Esophagus (tissue), 2 donors: ENCODE measurements around the gene MTA3. TPM values are rescaled to one million over a fixed set of nuclear protein-coding genes. Genes with fewer than 3 reads are reported as not detected.
A peak's percentile ranks its signal among the peaks of the same experiment; 100 is the strongest.

ENCODE experiments used
- H3K27ac ChIP-seq, 2 donors: one replicate each; pipeline ENCODE4 v1.5.1; 2013; ENCODE audit warnings: low read depth in 2 of 2, mild to moderate bottlenecking in 2 of 2, inconsistent platforms in 1 of 2, low read length in 1 of 2, moderate library complexity in 1 of 2
- H3K27me3 ChIP-seq, 2 donors: one replicate each; pipeline ENCODE4 v1.6.1; 2013; ENCODE audit warnings: low read length in 2 of 2, control low read depth in 1 of 2, mild to moderate bottlenecking in 1 of 2; ENCODE audit not compliant: insufficient read depth in 2 of 2, control insufficient read depth in 1 of 2
- H3K36me3 ChIP-seq, 2 donors: one replicate each; pipeline ENCODE4 v1.6.1; 2013; ENCODE audit warnings: low read length in 1 of 2; ENCODE audit not compliant: control insufficient read depth in 2 of 2, insufficient read depth in 2 of 2
- H3K4me1 ChIP-seq, 2 donors: one replicate each; pipeline ENCODE4 v1.6.1; 2013; ENCODE audit warnings: low read length in 1 of 2; ENCODE audit not compliant: control insufficient read depth in 2 of 2, insufficient read depth in 2 of 2
- H3K4me3 ChIP-seq, 2 donors: one replicate each; pipeline ENCODE4 v1.5.1; 2013; ENCODE audit warnings: low read length in 2 of 2, mild to moderate bottlenecking in 2 of 2, low read depth in 1 of 2, moderate library complexity in 1 of 2
- H3K9me3 ChIP-seq, 2 donors: one replicate each; pipeline ENCODE4 v1.6.1; 2013; ENCODE audit warnings: mild to moderate bottlenecking in 2 of 2, low read depth in 1 of 2, low read length in 1 of 2, moderate library complexity in 1 of 2; ENCODE audit not compliant: control insufficient read depth in 2 of 2, insufficient read depth in 1 of 2
- WGBS, 2 donors: extraction: QIAGEN DNeasy Blood & Tissue Kit; methylation state at CpG; one replicate each; pipeline ENCODE4 v1.1.7; 2013; 5-methylcytosine and 5-hydroxymethylcytosine counted together
- polyA plus RNA-seq, 2 donors: library from polyadenylated mRNA; stranded (reverse); fragments of 200-250 nt; gene quantifications; one replicate each; pipeline ENCODE4 v1.2.3, GENCODE V29; 2013
- donor health status: healthy with polysubstance abuse.
- donor health status: Bipolar disorder and iron deficiency.

MTA3 gene
- polyA plus RNA-seq, 2 donors: 31.7 to 55.3 TPM

- no peaks in the 10 kb centered on the region for H3K27me3 ChIP-seq
- no peaks in the 10 kb centered on the region for H3K4me1 ChIP-seq
- no peak overlapping the region for H3K4me3 ChIP-seq
- H3K9me3 ChIP-seq: no peaks in the 10 kb centered on the region
- no peaks in the 10 kb centered on the region for H3K36me3 ChIP-seq
- no peak overlapping the region for H3K27ac ChIP-seq
- 97 to 98% methylated on average over 1 of the region's 1 CpG for WGBS, 2 donors
Measured at GRCh38 chr2:42711896-42712295, 143.5 kb downstream of the MTA3 start.

GRCh38 chr2:42712934-42713333 is 144.5 kb downstream of the MTA3 start:
- Histone ChIP-seq H3K36me3 (no peaks in the 10 kb centered on the region), H3K4me3 (no peak overlapping the region), H3K27me3 (no peaks in the 10 kb centered on the region), H3K9me3 (no peaks in the 10 kb centered on the region), H3K4me1 (no peaks in the 10 kb centered on the region), H3K27ac (no peak overlapping the region)
- 83 to 95% methylated on average over 2 of the region's 2 CpGs for WGBS, 2 donors

- no peak overlapping the region for H3K27ac ChIP-seq
- H3K9me3 ChIP-seq: no peaks in the 10 kb centered on the region
- no peaks in the 10 kb centered on the region for H3K4me1 ChIP-seq
- no peaks in the 10 kb centered on the region for H3K36me3 ChIP-seq
- WGBS, 2 donors: 59 to 70% methylated on average over 4 of the region's 4 CpGs
- H3K4me3 ChIP-seq: no peak overlapping the region
- H3K27me3 ChIP-seq: no peaks in the 10 kb centered on the region
Measured at GRCh38 chr2:42713920-42714319, 145.5 kb downstream of the MTA3 start.

GRCh38 chr2:42714686-42715085 is 146.3 kb downstream of the MTA3 start:
- H3K27ac ChIP-seq: no peak overlapping the region
- WGBS, 2 donors: 94 to 95% methylated on average over 7 of the region's 7 CpGs
- no peak overlapping the region for H3K4me3 ChIP-seq
- H3K9me3 ChIP-seq: no peaks in the 10 kb centered on the region
- no peaks in the 10 kb centered on the region for H3K4me1 ChIP-seq
- H3K36me3 ChIP-seq: no peaks in the 10 kb centered on the region
- H3K27me3 ChIP-seq: no peaks in the 10 kb centered on the region

GRCh38 chr2:42721898-42722297 is 153.5 kb downstream of the MTA3 start:
- H3K4me3 ChIP-seq: no peak overlapping the region
- H3K27ac ChIP-seq: peak overlapping the region in 1 of 2 donors; percentile 6
- H3K9me3 ChIP-seq: no peaks in the 10 kb centered on the region
- 47 to 51% methylated on average over 2 of the region's 2 CpGs for WGBS, 2 donors
- H3K27me3 ChIP-seq: no peaks in the 10 kb centered on the region
- peaks cover 0 to 2% of the 10 kb centered on the region in 2 donors for H3K4me1 ChIP-seq
- H3K36me3 ChIP-seq: peaks cover 0 to 3% of the 10 kb centered on the region in 2 donors

GRCh38 chr2:42722320-42723190 is 154.1 kb downstream of the MTA3 start:
- Histone ChIP-seq H3K36me3 (peaks cover 0 to 3% of the 10 kb centered on the region in 2 donors), H3K27me3 (no peaks in the 10 kb centered on the region), H3K4me1 (peaks cover 0 to 2% of the 10 kb centered on the region in 2 donors), H3K9me3 (no peaks in the 10 kb centered on the region), H3K4me3 (no peak overlapping the region), H3K27ac (peak overlapping the region in 1 of 2 donors; percentile 53)
- 45 to 47% methylated on average over 7 of the region's 7 CpGs for WGBS, 2 donors

GRCh38 chr2:42723465-42723864 is 155.0 kb downstream of the MTA3 start:
- Histone ChIP-seq H3K27ac (no peak overlapping the region), H3K36me3 (peaks cover 0 to 3% of the 10 kb centered on the region in 2 donors), H3K9me3 (no peaks in the 10 kb centered on the region), H3K4me1 (peaks cover 0 to 2% of the 10 kb centered on the region in 2 donors), H3K27me3 (no peaks in the 10 kb centered on the region), H3K4me3 (no peak overlapping the region)

- no peak overlapping the region for H3K27ac ChIP-seq
- H3K4me1 ChIP-seq: peaks cover 0 to 2% of the 10 kb centered on the region in 2 donors
- H3K36me3 ChIP-seq: peaks cover 0 to 3% of the 10 kb centered on the region in 2 donors
- no peaks in the 10 kb centered on the region for H3K9me3 ChIP-seq
- no peaks in the 10 kb centered on the region for H3K27me3 ChIP-seq
- WGBS, 2 donors: 95 to 96% methylated on average over 2 of the region's 2 CpGs
- no peak overlapping the region for H3K4me3 ChIP-seq
Measured at GRCh38 chr2:42724886-42725285, 156.5 kb downstream of the MTA3 start.

- WGBS, 2 donors: 85 to 90% methylated on average over 4 of the region's 4 CpGs
- Histone ChIP-seq H3K9me3 (no peaks in the 10 kb centered on the region), H3K36me3 (peaks cover 0 to 3% of the 10 kb centered on the region in 2 donors), H3K27me3 (no peaks in the 10 kb centered on the region), H3K4me3 (no peak overlapping the region), H3K4me1 (peaks cover 0 to 2% of the 10 kb centered on the region in 2 donors), H3K27ac (no peak overlapping the region)
Measured at GRCh38 chr2:42725657-42726056, 157.2 kb downstream of the MTA3 start.

- H3K9me3 ChIP-seq: no peaks in the 10 kb centered on the region
- peaks cover 0 to 3% of the 10 kb centered on the region in 2 donors for H3K36me3 ChIP-seq
- H3K27ac ChIP-seq: no peak overlapping the region
- no peaks in the 10 kb centered on the region for H3K27me3 ChIP-seq
- peaks cover 0 to 2% of the 10 kb centered on the region in 2 donors for H3K4me1 ChIP-seq
- WGBS, 2 donors: 94 to 97% methylated on average over 2 of the region's 2 CpGs
- no peak overlapping the region for H3K4me3 ChIP-seq
Measured at GRCh38 chr2:42726680-42727079, 158.2 kb downstream of the MTA3 start.
